WTC11 (cell line): ENCODE results near the gene C11orf42. TPM values are rescaled to one million over a fixed set of nuclear protein-coding genes. Genes with fewer than 3 reads are reported as not detected.

Experiments used
- ATAC-seq: fragments of 200-7000 bp; cut with Tn5 transposase; 2 replicates; pipeline ENCODE4 v1.10.0; 2021; ENCODE audit warnings: mild to moderate bottlenecking, moderate library complexity
- CTCF ChIA-PET: fragments of 300-600 bp; sonication (Branson Sonifier 250); formaldehyde crosslinking; loops from one replicate; lab custom pipeline; 2021; ENCODE audit warnings: antibody characterized with exemption; lab: Charles Lee
- POLR2A ChIA-PET: fragments of 350-600 bp; sonication (Branson Sonifier 250); formaldehyde crosslinking; loops from one replicate; lab custom pipeline; 2021; ENCODE audit warnings: antibody characterized with exemption; lab: Charles Lee
- DNase-seq: peaks from one replicate; pipeline ENCODE4 v3.0.0; 2021; ENCODE audit warnings: low spot score
- H3K27ac Mint-ChIP-seq: 2 replicates; pipeline ENCODE4 v1.8.0; 2021; ENCODE audit warnings: mixed read lengths
- H3K27me3 Mint-ChIP-seq: 2 replicates; pipeline ENCODE4 v1.8.0; 2021; ENCODE audit warnings: low read depth, mild to moderate bottlenecking, moderate library complexity, mixed read lengths
- H3K36me3 Mint-ChIP-seq: 2 replicates; pipeline ENCODE4 v1.8.0; 2021; ENCODE audit warnings: mixed read lengths
- H3K4me1 Mint-ChIP-seq: 2 replicates; pipeline ENCODE4 v1.8.0; 2022; ENCODE audit warnings: mixed read lengths
- H3K4me3 Mint-ChIP-seq: 2 replicates; pipeline ENCODE4 v1.8.0; 2021; ENCODE audit warnings: mild to moderate bottlenecking, moderate library complexity, mixed read lengths
- H3K9me3 Mint-ChIP-seq: 2 replicates; pipeline ENCODE4 v1.8.0; 2021; ENCODE audit warnings: mixed read lengths
- AFF4 ChIP-seq: sonication (generic); formaldehyde crosslinking; IDR thresholded peaks from 2 replicates; pipeline ENCODE4 v1.8.1; 2023; ENCODE audit warnings: mild to moderate bottlenecking, missing genetic modification reagents, borderline replicate concordance
- AR ChIP-seq: fragments of 250-450 bp; sonication (Bioruptor Pico); IDR thresholded peaks from 2 replicates; pipeline ENCODE4 v1.9.0; 2021; ENCODE audit warnings: mild to moderate bottlenecking
- CDX4 ChIP-seq: fragments of 250-450 bp; sonication (Bioruptor Pico); IDR thresholded peaks from 2 replicates; pipeline ENCODE4 v1.9.0; 2021; ENCODE audit warnings: moderate library complexity, mild to moderate bottlenecking, inconsistent platforms, borderline replicate concordance
- CREM ChIP-seq: sonication (generic); formaldehyde crosslinking; IDR thresholded peaks from 2 replicates; pipeline ENCODE4 v1.8.1; 2022; ENCODE audit warnings: mild to moderate bottlenecking, missing genetic modification reagents, moderate library complexity
- ESRRA ChIP-seq: sonication (generic); formaldehyde crosslinking; IDR thresholded peaks from 2 replicates; pipeline ENCODE4 v1.8.1; 2022; ENCODE audit warnings: mild to moderate bottlenecking, missing genetic modification reagents, borderline replicate concordance
- GABPB1 ChIP-seq: sonication (generic); formaldehyde crosslinking; IDR thresholded peaks from 2 replicates; pipeline ENCODE4 v1.8.1; 2023; ENCODE audit warnings: mild to moderate bottlenecking, missing genetic modification reagents
- GTF2I ChIP-seq: fragments of 250-450 bp; sonication (Bioruptor Pico); conservative IDR thresholded peaks from 2 replicates; pipeline ENCODE4 v1.4.0; 2021; ENCODE audit warnings: mild to moderate bottlenecking
- HMGA2 ChIP-seq: fragments of 250-450 bp; sonication (Bioruptor Pico); IDR thresholded peaks from 2 replicates; pipeline ENCODE4 v1.4.0; 2021; ENCODE audit warnings: mild to moderate bottlenecking, moderate library complexity
- KAT7 ChIP-seq: sonication (generic); formaldehyde crosslinking; IDR thresholded peaks from 2 replicates; pipeline ENCODE4 v1.8.1; 2023; ENCODE audit warnings: missing genetic modification reagents, mild to moderate bottlenecking, borderline replicate concordance
- MYBL2 ChIP-seq: sonication (generic); formaldehyde crosslinking; IDR thresholded peaks from 2 replicates; pipeline ENCODE4 v1.8.1; 2023; ENCODE audit warnings: mild to moderate bottlenecking, moderate library complexity, missing genetic modification reagents
- NFE2L1 ChIP-seq: sonication (generic); formaldehyde crosslinking; IDR thresholded peaks from 2 replicates; pipeline ENCODE4 v1.8.1; 2023; ENCODE audit warnings: missing genetic modification reagents
- PREB ChIP-seq: sonication (generic); formaldehyde crosslinking; IDR thresholded peaks from 2 replicates; pipeline ENCODE4 v1.8.1; 2022; ENCODE audit warnings: mild to moderate bottlenecking, missing genetic modification reagents, moderate library complexity, borderline replicate concordance
- RELA ChIP-seq: sonication (generic); formaldehyde crosslinking; IDR thresholded peaks from 2 replicates; pipeline ENCODE4 v1.8.1; 2022; ENCODE audit warnings: missing genetic modification reagents, mild to moderate bottlenecking, borderline replicate concordance
- ZNF121 ChIP-seq: sonication (generic); formaldehyde crosslinking; IDR thresholded peaks from 2 replicates; pipeline ENCODE4 v1.8.0; 2023; ENCODE audit warnings: missing genetic modification reagents
- ZNF281 ChIP-seq: sonication (generic); formaldehyde crosslinking; IDR thresholded peaks from 2 replicates; pipeline ENCODE4 v1.8.0; 2023; ENCODE audit warnings: mild to moderate bottlenecking, missing genetic modification reagents
- ZNF671 ChIP-seq: fragments of 250-450 bp; sonication (Bioruptor Pico); IDR thresholded peaks from 2 replicates; pipeline ENCODE4 v1.8.0; 2021; ENCODE audit warnings: mild to moderate bottlenecking
- total RNA-seq: library from RNA; stranded (reverse); gene quantifications from 3 replicates; pipeline ENCODE4 v1.2.3, GENCODE V29; 2021
- TF ChIP-seq, protein P1 (sequence below): sonication (generic); formaldehyde crosslinking; IDR thresholded peaks from 2 replicates; pipeline ENCODE4 v1.8.1; 2023; ENCODE audit warnings: mild to moderate bottlenecking, moderate library complexity, missing genetic modification reagents

Gene C11orf42
- total RNA-seq, 1 experiment from 2014 or later, result not detected

DNA sequence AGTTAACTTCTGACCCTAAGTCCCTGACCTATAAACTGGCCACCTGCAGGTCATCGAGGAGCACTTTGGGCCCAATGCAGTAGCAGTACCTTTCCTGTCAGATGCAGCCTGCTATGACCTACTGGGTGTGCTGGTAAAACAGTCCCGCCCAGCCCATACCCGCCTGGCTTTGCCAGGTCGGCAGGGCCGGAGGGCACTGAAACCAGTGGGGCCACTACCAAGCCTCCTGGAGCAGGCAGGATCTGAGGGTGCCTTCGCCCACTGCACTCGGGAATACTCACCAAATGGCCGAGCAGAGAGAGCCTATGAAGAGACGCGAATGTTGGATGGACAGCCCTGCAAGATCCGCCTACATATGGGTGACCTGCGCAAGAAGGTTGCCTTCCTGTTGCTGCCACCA lies 4.4 kb downstream of the C11orf42 start:
- ATAC-seq (peak; percentile 50), DNase-seq (no peak)
- ChIA-PET POLR2A (no interaction called here), CTCF (no interaction called here)
- TF ChIP-seq CDX4 (CRISPR knock-in tag), result no peak
- TF ChIP-seq ZNF121 (CRISPR knock-in tag), result no peak
- TF ChIP-seq KAT7 (CRISPR knock-in tag), result no peak
- TF ChIP-seq AFF4 (CRISPR knock-in tag), result no peak
- no peak for TF ChIP-seq CREM (CRISPR knock-in tag)
- TF ChIP-seq MYBL2 (CRISPR knock-in tag), result no peak
- no peak for TF ChIP-seq ESRRA
- TF ChIP-seq NFE2L1 (CRISPR knock-in tag), result no peak
- no peak for TF ChIP-seq AR (CRISPR knock-in tag)
- TF ChIP-seq RELA (CRISPR knock-in tag), result no peak
- TF ChIP-seq ZNF671 (CRISPR knock-in tag), result no peak
- TF ChIP-seq GTF2I (CRISPR knock-in tag), result no peak
- TF ChIP-seq PREB (CRISPR knock-in tag), result no peak
- TF ChIP-seq ZNF281 (CRISPR knock-in tag), result no peak
- no peak for TF ChIP-seq HMGA2 (CRISPR knock-in tag)
- TF ChIP-seq GABPB1 (CRISPR knock-in tag), result no peak
- TF ChIP-seq, protein P1, sequence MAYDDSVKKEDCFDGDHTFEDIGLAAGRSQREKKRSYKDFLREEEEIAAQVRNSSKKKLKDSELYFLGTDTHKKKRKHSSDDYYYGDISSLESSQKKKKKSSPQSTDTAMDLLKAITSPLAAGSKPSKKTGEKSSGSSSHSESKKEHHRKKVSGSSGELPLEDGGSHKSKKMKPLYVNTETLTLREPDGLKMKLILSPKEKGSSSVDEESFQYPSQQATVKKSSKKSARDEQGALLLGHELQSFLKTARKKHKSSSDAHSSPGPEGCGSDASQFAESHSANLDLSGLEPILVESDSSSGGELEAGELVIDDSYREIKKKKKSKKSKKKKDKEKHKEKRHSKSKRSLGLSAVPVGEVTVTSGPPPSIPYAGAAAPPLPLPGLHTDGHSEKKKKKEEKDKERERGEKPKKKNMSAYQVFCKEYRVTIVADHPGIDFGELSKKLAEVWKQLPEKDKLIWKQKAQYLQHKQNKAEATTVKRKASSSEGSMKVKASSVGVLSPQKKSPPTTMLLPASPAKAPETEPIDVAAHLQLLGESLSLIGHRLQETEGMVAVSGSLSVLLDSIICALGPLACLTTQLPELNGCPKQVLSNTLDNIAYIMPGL (CRISPR knock-in tag), result no peak
- peaks cover 7% of the 10 kb centered on the region for H3K36me3 Mint-ChIP-seq
- H3K27ac Mint-ChIP-seq, result no peak overlapping the region
- no peak overlapping the region for H3K4me3 Mint-ChIP-seq
- H3K27me3 Mint-ChIP-seq, result no peaks in the 10 kb centered on the region
- H3K4me1 Mint-ChIP-seq, result no peaks in the 10 kb centered on the region
- no peaks in the 10 kb centered on the region for H3K9me3 Mint-ChIP-seq
